Endometrial microvascular endothelial cells (primary cell): ENCODE results near the gene BTF3. TPM values are rescaled to one million over a fixed set of nuclear protein-coding genes. Genes with fewer than 3 reads are reported as not detected.

Experiments used
- in situ Hi-C: cut with HindIII; loops from 2 replicates; pipeline ENCODE4 v1.10.0; 2017; ENCODE audit warnings: low sequenced_read_pairs, low pct_unique_long_range_greater_than_20kb; ENCODE audit errors: inconsistent ontology term
- total RNA-seq: library from RNA; depleted of rRNA; stranded (reverse); fragments of >200 nt; gene quantifications from one replicate; pipeline ENCODE4 v1.2.3, GENCODE V29; 2015; ENCODE audit errors: inconsistent ontology term

BTF3 gene
- total RNA-seq, 1 donor from 2014 or later: 527 TPM

- in situ Hi-C loops: no loop called here
These were observed 47.1 kb downstream of the BTF3 start for GRCh38 chr5:73545403-73545779.

- in situ Hi-C loops: no loop called here
These were observed 51.8 kb downstream of the BTF3 start for GRCh38 chr5:73550016-73550415.

- in situ Hi-C loops: no loop called here
These were observed 54.4 kb downstream of the BTF3 start for GRCh38 chr5:73552642-73553041.

Other genes starting within 250 kb of the BTF3 start
- 0.09 TPM for gene FOXD1, start 49.7 kb upstream of the BTF3 start, total RNA-seq
- 12.0 TPM for gene ANKRA2, start 67.2 kb downstream of the BTF3 start, total RNA-seq
- gene UTP15, start 67.3 kb downstream of the BTF3 start, total RNA-seq: 28.2 TPM
- gene ARHGEF28, start 127.8 kb downstream of the BTF3 start, total RNA-seq: 42.9 TPM